NCI-H748 (cell line): ENCODE data around the gene DCAF8L2.
"Not testable (repeated sequence)": the region's sequence is repeated elsewhere in the genome, so short reads cannot be mapped to it uniquely, and the experiment has no call there.

Experiments used
- DNase-seq: peaks from one replicate; lab custom pipeline; 2025; ENCODE audit not compliant: unreplicated experiment; lab: John Stamatoyannopoulos, UW

Gene DCAF8L2

DNA sequence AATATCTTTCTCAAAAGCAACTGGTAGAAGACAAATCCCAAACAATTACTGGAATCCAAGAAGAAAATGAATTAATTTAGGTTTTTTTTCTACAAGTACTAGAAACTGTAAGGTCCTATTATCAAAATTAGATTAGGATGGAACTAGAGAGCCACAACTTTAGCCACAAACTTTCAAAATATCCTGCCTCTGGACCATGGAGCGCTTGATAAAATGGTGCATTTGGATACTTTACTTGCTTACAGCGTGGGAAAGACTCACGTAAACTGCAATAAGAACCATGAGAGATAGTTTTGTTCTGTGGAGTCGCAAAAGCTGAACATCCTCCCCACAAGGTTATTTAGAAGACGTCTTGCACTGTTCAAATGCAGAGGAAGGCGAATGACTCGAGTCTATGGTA, at the start of gene DCAF8L2:
Gene DCAF8L2 (plus strand): TSS at position 301 of the 400 bp plus-strand sequence. CDS start 156,552 bp downstream, outside the sequence.
- no peak for DNase-seq

DNA sequence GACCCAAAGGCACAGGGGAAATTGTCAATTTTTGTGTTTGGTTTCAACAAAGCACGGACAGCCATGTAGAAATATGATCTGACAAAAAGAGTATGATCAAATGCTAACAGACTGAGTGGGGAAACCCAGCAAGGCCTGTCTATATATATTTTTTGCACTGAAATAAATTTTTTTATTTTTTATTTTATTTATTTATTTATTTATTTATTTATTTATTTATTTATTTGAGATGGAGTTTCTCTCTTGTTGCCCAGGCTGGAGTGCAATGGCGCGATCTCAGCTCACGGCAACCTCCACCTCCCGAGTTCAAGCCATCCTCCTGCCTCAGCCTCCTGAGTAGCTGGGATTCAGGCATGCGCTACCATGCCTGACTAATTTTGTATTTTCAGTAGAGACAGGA, 49.0 kb upstream of the DCAF8L2 start:
- DNase-seq: not testable (repeated sequence)

DNA sequence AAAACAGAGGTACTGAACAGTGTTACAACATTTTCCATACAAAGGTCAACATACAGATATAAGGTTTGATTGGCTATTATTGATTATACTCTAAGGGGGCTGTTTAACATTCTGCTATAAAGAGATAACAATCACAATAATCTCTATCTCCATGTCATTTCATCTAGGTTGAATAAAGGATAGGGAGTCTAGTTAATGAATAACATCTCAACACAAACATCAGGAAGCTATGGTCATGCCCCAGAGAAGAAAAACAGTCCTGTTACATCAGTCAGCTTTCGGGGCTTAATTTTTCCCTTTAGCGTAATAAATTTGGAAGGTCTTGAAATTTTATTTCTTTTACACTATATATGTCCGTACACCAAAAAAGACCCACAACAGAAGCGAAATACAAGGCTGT, 41.5 kb upstream of the DCAF8L2 start:
- DNase-seq: no peak

DNA sequence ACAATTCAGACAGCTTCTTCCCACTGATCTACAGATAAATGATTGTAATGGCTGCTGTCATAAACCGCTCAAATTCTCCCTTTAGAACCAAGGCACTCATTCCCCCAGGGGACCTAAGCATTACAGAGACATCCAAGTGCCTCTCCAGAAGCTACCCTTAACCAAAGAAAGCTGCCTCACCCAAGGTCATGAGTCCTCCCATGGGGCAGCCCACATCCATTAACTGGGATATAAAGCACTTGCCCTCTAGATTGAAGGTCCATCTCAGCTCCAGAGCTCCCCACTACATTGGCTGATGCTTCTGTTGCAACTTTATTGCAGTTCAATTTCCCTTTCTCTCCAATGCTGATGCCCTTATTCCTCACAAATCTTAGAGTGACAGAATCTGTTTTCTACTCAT, 40.5 kb upstream of the DCAF8L2 start:
- DNase-seq: no peak

GRCh38 chrX:27555514-27555913, 34.6 kb upstream of the DCAF8L2 start:
- peak; percentile 50 for DNase-seq

- DNase-seq: no peak
Observed at GRCh38 chrX:27565992-27566391, 24.2 kb upstream of the DCAF8L2 start.

GRCh38 chrX:27571164-27571563, 19.0 kb upstream of the DCAF8L2 start:
- no peak for DNase-seq

DNA sequence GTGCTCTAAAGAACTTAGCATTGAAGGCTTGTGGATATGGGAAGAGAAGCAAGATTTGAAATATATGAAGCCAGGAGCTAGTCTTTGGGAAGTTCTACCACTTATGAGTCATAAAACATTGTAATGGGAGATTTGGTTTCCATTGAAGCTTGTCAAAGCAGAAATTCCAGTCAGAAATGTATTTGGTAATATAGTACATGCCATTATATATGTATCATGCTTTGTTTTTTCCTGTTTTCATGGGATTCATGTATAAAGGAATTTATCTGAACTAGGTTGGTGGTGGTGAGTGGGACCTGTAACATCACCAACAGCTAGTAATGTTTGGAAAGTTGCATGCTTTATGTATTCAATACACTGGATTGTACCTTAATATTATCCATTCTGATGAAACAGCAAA, 14.6 kb upstream of the DCAF8L2 start:
- no peak for DNase-seq

- DNase-seq: no peak
Observed at GRCh38 chrX:27583976-27584375, 6.2 kb upstream of the DCAF8L2 start.

DNA sequence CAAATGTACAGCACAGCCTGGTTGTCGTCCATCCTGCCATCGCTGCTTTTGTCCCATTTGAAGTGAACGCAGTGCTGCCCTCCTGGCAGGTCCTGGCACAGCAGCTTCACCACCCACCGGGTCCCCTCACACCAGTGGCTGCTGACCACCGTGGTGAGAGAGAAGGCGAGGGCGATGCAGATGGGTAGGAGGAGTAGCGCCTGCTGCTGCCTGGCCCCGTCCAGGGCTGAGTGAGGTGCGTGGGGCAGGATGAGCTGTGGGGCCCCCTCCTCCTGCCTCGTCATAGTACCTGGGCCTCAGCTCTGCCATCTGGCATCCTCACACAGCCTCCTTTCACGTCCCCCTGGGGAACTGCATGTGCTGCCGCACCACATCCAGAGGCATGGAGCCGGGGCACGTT, 1.8 kb downstream of the DCAF8L2 start:
- no peak for DNase-seq

DNA sequence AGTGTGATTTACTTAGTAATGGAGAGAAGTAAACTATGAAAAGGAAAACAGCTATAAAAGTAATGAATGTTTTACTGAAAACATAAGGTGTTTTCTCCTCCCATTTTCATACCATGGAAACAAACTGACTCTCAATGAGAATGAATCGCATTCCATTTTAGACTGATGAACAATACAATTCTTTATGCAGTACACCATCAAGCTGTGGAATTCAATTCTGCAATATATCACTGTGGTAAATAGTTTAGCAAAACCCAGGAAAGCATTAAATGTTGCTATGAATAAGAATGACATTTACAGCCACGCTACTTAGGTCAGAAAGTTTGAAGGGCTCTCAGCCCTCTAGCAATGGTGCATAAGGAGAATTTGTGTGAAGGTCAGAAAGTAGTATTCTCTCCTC, 7.4 kb downstream of the DCAF8L2 start:
- DNase-seq: no peak

DNA sequence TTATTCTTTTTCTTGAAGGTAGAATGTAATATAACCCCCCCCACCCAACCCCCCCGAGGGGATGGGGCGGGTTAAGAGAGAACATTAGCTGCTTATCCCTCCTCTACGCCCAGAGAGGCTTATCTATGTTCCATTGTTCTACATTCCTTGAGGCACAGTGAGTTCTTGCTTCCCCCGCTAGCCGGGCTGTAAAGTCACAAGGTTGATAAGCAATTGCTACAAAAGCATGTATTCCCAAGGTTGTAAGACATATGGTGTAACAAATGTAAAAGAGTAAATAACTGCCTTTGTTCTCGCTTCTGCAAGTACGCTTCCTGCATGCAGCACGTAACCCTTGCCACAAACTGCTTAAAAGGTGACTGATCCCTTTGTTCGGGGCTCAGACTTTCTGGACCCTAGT, 8.2 kb downstream of the DCAF8L2 start:
- DNase-seq: no peak

GRCh38 chrX:27599928-27600327, 9.8 kb downstream of the DCAF8L2 start:
- no peak for DNase-seq

DNA sequence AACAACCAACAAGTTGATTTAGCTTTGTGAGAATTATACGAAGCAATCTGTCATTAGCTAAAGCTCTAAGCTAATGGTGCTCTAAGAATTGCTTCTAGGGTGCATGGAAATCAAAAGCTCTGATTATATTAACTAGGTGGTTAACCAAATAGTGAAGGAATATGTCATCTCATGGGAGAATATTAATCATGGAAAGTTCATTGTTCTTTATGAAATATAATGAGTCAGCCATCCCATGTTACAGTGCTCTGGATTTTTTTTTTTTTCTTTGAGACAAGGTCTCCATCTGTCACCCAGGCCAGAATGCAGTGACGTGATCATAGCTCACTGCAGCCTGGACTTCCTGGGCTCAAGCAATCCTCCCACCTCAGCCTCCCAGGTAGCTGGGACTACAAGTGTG, 10.5 kb downstream of the DCAF8L2 start:
- DNase-seq: no peak

- no peak for DNase-seq
Observed at GRCh38 chrX:27608671-27609070, 18.5 kb downstream of the DCAF8L2 start.

DNA sequence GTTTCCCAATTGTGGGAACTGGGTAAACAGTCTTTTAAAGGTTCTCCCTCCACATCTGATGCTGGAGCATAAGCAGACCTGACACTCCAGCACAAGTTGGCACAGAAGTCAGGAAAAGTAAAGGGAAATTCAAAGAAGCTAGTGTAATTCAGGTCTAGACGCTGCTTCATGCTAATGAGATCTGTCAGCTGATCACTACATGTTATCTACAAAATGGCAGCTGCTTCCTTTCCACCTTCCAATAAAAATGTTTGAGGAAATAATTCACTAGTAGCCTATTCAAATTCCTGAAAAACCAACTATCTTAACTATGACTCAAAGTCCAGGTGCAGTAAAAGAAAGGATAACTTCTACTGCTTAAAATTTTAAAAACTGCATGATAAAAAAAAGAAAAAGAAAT, 29.3 kb downstream of the DCAF8L2 start:
- DNase-seq: no peak

DNA sequence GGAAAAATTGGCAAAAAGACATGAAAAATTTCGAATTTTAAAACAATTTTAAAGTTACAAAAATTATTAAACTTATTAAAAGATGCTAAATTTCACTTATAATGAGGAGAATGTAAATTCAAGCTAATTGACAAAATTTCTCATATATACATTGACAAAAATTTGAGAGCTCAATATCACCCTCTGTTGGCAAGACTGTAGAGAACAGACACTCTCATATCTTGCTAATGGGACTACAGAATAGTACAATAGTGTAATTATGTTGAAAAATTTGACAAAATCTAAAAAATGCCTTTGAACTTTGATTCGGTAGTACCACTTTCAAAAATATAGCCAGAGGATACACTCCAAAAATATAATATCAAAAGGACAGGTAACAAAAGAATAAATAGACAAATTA, 29.8 kb downstream of the DCAF8L2 start:
- peak; percentile 11 for DNase-seq

GRCh38 chrX:27622883-27623282, 32.7 kb downstream of the DCAF8L2 start:
- DNase-seq: no peak

DNA sequence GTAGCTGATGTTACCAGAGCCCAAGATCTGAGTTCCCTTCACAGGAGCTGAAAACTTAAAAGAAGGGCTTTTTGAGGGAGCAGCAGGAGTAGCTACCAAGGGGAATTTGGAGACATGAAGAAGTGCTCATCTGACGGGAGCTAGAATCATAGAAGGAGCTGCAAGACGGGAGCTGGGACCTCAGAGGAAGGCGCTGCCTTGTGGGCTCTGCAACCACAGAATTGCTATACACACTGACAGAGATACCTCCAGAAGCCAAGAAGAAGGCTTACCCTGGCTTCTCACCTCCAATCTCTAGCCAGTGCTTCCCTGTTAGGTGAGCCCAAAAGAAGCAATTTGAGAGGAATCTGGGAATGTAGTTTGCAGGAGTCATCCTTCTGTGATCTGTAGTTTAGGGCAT, 35.9 kb downstream of the DCAF8L2 start:
- no peak for DNase-seq

DNA sequence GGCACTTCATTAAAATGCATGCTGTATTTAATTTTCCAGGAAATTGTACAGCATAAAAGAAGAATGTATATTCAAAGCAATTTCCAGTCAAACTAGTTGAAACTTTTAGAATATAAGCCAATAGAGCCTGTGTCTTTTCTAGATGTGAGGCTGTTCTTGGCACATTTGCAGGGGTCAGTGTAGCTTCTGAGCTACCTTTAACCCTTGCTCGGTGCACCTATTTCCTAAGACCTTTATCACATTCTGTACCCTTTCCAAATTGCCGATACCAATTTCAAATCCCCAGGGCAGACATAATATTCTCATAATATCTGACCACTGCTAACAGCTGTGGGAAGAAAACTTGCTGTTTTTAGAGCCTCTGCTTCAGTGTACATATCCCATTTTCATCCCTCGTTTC, 43.2 kb downstream of the DCAF8L2 start:
- DNase-seq: no peak

- DNase-seq: no peak
Observed at GRCh38 chrX:27656581-27656980, 66.4 kb downstream of the DCAF8L2 start.

GRCh38 chrX:27660878-27661277, 70.7 kb downstream of the DCAF8L2 start:
- DNase-seq: no peak

GRCh38 chrX:27671234-27671633, 81.1 kb downstream of the DCAF8L2 start:
- DNase-seq: no peak

DNA sequence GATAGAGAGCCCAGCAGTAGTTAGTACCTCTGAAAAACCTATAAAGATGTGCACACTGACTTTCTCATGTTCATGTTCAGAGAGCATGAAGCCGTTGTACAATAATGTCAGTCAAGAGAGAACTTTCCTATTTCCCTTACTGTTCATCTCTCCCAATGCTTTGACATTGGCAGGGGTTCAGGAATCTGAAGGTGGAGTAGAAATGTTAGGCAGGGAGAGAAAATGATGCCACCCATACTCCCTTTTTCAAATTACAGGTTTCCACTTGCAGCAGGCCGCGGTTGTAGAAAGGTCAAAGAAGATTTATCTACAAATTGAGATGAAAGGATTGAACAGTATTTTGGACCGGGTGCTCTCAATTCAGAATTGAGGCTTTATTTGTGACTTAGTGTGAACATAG, 84.3 kb downstream of the DCAF8L2 start:
- DNase-seq: no peak
